ENCODE measurements around the gene HSPD1.
"Not testable (repeated sequence)": the region's sequence is repeated elsewhere in the genome, so short reads cannot be mapped to it uniquely, and the experiment has no call there.

Gene HSPD1

DNA sequence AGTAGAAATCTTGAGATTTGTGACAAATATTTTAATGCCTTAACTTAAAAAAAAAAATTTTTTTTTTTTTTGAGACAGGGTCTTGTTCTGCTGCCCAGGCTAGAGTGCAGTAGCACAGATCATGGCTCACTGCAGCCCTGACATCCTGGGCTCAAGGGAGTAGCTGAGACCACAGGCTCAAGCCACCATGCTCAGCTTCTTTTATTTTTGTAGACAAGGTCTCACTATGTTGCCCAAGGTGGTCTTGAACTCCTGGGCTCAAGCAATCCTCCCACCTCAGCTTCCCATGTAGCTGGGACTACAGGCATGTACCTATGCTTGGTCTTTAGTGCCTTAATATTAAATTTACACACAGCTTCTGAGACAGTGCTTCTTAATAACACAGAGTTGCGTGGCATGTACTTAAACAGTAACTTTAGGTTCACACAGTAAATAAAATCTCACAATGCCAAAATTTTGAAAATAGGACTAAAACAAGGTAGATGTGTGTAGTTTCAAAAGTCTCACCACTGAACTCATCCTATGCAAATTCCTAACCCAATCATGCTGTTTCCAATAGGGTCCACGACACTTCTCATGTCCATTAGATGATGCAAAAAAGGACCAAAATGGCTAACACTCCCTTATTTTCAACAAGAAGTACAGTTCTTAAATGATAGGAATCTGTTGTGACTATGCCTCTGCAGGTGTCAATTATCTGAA lies 4.1 kb downstream of the HSPD1 start:
- Histone ChIP-seq H3K9me3 (no peaks in the 10 kb centered on the region), H3K4me1 (no peaks in the 10 kb centered on the region), H3K4me3 (ENCODE audit: low read depth, low read length) (peak overlapping the region; percentile 98), H3K36me3 (peaks cover 86% of the 10 kb centered on the region), H3K27me3 (no peaks in the 10 kb centered on the region)
- DNase-seq, result no peak
- TF ChIP-seq, protein P1, sequence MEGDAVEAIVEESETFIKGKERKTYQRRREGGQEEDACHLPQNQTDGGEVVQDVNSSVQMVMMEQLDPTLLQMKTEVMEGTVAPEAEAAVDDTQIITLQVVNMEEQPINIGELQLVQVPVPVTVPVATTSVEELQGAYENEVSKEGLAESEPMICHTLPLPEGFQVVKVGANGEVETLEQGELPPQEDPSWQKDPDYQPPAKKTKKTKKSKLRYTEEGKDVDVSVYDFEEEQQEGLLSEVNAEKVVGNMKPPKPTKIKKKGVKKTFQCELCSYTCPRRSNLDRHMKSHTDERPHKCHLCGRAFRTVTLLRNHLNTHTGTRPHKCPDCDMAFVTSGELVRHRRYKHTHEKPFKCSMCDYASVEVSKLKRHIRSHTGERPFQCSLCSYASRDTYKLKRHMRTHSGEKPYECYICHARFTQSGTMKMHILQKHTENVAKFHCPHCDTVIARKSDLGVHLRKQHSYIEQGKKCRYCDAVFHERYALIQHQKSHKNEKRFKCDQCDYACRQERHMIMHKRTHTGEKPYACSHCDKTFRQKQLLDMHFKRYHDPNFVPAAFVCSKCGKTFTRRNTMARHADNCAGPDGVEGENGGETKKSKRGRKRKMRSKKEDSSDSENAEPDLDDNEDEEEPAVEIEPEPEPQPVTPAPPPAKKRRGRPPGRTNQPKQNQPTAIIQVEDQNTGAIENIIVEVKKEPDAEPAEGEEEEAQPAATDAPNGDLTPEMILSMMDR (IDR thresholded peaks at IDR 0.05; ENCODE audit: low read depth, low read length), result no peak

DNA sequence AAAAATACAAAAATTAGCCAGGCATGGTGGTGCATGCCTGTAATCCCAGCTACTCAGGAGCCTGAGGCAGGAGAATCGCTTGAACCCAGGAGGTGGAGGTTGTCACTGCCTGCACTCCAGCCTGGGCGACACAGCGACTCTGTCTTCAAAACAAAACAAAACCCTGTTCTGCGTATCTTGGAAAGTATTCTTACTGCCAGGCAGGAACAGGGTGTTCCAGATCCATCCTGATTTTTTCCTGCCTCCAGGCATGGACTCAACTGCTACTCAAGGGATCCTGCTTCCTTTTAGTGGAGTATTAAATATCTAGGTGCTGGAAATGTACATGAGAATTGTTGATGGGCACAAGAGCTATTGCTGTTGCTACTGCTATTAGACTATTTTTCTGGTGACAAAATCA lies 12.3 kb downstream of the HSPD1 start:
- TF ChIP-seq, protein P1 (IDR thresholded peaks at IDR 0.05; ENCODE audit: low read depth, low read length), result no peak
- no peak for DNase-seq
- Histone ChIP-seq H3K27me3 (no peaks in the 10 kb centered on the region), H3K9me3 (no peaks in the 10 kb centered on the region), H3K4me3 (ENCODE audit: low read depth, low read length) (no peak overlapping the region), H3K4me1 (no peaks in the 10 kb centered on the region), H3K36me3 (peaks cover 75% of the 10 kb centered on the region)

DNA sequence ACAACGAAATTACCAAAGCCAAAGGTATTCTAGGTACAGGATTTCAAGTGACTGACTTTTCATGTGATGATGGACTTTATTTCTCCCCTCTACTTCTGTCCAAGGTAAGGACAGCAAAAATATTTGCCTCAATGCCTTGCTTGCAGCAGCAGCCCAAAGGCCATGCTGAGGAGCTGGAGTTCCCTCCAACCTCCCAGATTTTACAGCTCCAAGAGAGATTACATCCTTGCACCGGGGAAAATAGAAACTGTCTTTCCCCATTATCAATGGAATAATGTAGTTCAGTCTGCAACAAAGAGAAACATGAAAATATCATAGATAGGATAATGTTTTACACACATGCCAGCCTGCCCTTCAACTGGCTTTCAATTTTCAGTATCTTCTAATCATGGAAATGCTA lies 13.5 kb downstream of the HSPD1 start:
- Histone ChIP-seq H3K36me3 (peaks cover 63% of the 10 kb centered on the region), H3K27me3 (no peaks in the 10 kb centered on the region)
- TF ChIP-seq, protein P1 (IDR thresholded peaks at IDR 0.05; ENCODE audit: low read depth, low read length), result no peak

DNA sequence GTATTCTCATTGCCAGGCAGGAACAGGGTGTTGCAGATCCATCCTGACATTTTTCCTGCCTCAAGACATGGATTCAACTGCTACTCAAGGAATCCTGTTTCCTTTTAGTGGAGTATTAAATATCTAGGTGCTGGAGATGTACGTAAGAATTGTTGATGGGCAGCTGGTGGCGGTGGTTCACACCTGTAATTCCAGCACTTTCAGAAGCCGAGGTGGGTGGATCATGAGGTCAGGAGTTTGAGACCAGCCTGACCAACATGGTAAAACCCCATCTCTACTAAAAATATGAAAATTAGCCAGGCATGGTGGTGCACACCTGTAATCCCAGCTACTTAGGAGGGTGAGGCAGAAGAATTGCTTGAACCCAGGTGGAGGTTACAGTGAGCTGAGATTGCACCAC lies 15.4 kb downstream of the HSPD1 start:
- not testable (repeated sequence) for H3K9me3 ChIP-seq; H3K27me3 ChIP-seq; H3K4me1 ChIP-seq; H3K4me3 ChIP-seq (ENCODE audit: low read depth, low read length); DNase-seq
- peaks cover 44% of the 10 kb centered on the region for H3K36me3 ChIP-seq

More for the DNA sequence above, 13.5 kb downstream of the HSPD1 start:
- Histone ChIP-seq H3K4me3 (ENCODE audit: low read depth, low read length) (no peak overlapping the region), H3K4me1 (no peaks in the 10 kb centered on the region), H3K9me3 (no peaks in the 10 kb centered on the region)
- DNase-seq, result no peak

DNA sequence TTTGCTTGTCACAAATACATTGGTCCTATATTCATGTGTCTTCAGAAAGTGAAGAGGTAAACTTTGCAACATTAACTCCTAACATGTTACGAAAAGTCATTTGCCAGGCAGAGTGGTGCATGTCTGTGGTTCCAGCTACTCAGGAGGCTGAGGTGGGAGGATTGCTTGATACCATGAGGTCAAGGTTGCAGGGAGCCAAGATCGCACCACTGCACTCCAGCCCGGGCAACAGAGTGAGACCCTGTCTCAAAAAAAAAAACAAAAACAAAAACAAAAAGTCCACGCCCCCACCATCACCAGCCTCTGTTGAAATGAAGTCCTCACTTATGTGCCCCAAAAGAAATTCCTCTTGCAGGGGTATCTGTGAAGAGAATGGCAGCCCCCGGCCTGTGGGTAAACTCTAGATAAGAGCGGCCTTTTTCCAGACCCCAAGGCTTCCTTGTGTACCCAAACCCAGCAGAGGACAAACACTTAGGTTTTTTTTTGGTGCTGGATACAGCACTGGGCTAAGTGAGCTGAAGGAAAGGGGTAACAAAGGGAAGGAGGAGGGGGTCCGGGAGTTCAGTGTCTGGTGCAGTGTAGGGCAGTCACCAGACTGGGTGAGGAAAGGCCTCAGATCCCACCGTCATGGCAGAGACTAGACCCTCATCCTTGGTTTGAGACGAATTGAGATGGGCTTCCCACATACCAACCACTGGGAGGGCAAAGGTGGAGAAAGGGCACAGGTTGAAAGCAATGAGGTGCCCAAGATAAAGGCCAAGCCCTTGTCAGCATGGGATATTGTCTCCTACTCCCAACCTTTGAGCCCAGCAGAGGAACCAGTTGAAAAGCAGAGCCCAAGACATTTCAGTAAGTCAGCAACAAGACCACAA lies 19.2 kb downstream of the HSPD1 start:
- no peak for DNase-seq
- Histone ChIP-seq H3K4me3 (ENCODE audit: low read depth, low read length) (no peak overlapping the region), H3K36me3 (peaks cover 8% of the 10 kb centered on the region)

DNA sequence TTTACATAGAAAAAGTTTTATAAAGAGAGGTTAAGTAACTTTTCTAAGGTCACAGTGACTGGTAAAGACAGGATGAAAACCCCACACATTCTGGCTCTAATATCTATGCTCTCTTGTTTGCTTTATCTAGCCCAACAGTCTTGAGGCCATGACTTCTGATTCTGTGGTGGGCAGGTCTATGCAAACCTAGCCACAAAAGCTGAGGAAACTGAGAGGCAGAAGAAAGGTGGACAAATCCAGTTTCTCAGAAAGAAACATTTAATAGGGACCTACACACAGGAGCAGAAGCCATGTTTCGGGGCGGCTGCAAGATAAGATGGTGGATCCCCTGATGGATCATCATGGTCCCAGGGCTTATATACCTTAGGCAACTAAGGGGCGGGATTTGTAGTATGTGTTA lies 21.8 kb downstream of the HSPD1 start:
- H3K4me1 ChIP-seq, result no peaks in the 10 kb centered on the region
- no peak overlapping the region for H3K4me3 ChIP-seq (ENCODE audit: low read depth, low read length)
- H3K36me3 ChIP-seq, result peaks cover 8% of the 10 kb centered on the region; the same call in 1 of the 2 replicates
- H3K9me3 ChIP-seq, result no peaks in the 10 kb centered on the region
- no peak for DNase-seq
- TF ChIP-seq, protein P1 (IDR thresholded peaks at IDR 0.05; ENCODE audit: low read depth, low read length), result no peak
- no peaks in the 10 kb centered on the region for H3K27me3 ChIP-seq

More for the DNA sequence above, 19.2 kb downstream of the HSPD1 start:
- H3K27me3 ChIP-seq, result no peaks in the 10 kb centered on the region
- H3K4me1 ChIP-seq, result no peaks in the 10 kb centered on the region
- H3K9me3 ChIP-seq, result no peaks in the 10 kb centered on the region
- TF ChIP-seq, protein P1 (IDR thresholded peaks at IDR 0.05; ENCODE audit: low read depth, low read length), result no peak
